Glomerular visceral epithelial cell (primary cell): ENCODE results near the gene FBXL15.
"Not testable (repeated sequence)": the region's sequence is repeated elsewhere in the genome, so short reads cannot be mapped to it uniquely, and the experiment has no call there.

ENCODE experiments used
- DNase-seq: peaks from one replicate; pipeline ENCODE4 v3.0.0-alpha.2; 2016; ENCODE audit errors: extremely low spot score

The FBXL15 gene

GRCh38 chr10:102431452-102432124 is 11.0 kb downstream of the FBXL15 start:
- no peak for DNase-seq

DNA sequence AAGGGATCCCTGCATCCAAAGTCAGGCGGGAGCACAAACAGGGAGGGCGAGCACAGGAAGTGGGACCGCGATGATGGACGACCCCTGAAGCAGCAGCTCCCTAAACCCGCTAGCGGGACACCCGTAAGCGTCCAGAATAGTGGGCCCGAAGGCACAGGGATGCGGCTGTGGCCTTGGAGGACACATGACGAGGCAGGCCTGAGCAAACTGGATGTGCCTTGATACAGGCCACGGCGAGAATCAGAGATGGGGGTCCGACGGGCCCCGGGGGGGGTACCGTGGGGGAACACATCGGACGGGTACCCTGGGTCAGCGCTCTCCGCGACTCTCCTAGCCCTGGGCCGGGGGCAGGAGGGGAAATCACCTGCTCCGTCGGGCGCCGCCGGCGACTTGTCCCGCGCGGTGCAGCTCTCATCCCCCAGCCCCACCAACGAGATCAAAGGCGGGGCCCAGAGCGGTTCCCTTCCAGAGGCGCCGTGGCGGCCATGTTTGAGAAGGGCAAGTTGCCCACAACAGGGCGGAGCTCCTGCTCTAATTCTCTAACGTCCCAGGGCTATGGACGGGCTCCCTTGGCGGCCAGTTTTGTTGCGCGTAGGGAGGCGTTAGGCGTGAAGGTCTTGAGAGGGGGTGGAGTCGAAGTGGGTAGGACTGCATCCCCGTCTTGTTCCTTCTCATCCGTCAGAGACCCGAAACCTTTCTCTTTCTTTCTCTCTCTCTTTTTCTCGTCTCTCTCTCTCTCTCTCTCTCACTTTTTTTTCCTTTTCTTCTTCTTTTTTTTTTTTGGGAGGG is 11.7 kb downstream of the FBXL15 start, which contains the start of gene CUEDC2:
CUEDC2 (minus strand) TSS at position 413 of the 789 bp plus-strand sequence. CDS start 7,386 bp downstream, outside the sequence.
- DNase-seq = peak; percentile 97

DNA sequence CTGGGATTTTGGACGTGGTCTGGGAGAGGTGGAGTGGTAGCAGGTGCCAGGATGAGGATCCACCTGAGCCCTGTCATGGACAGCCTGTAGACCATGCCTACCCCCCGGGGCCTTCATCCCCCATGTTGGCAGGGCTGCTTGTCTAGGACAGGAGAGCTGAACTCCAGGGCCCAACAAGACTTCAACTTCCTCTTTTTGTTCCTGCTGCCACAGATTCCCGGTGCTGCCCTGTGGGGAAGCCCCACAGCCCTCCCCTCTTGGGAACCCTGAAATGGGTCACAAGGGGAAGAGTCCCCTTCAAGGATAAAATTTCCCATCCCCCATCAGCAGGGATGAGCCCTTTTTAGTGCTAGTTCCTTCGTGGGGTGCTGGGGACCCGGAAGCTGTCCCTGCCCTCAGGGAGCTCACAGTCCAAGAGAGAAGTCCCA is 13.0 kb downstream of the FBXL15 start:
- no peak for DNase-seq

GRCh38 chr10:102434394-102435132 is 13.9 kb downstream of the FBXL15 start:
- DNase-seq = peak; percentile 29

DNA sequence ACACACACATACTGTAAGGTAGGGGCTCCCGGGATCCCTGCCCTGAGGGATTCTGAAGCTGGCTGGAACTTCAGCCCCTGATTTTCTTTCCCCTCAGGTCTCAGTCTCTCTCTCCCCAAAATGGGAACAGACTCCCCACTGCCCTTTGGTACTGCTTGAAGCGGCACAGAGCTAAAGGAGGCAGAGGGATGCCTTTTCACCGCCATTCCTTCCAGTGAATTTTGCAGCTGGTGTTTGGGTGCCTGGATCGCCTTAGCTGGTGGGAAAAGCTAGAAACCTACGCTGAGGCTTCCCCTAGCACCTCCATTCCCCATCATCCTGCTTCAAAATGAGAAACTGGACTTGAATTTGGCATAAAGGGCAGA is 14.5 kb downstream of the FBXL15 start:
- DNase-seq = no peak

GRCh38 chr10:102435529-102436233 is 15.0 kb downstream of the FBXL15 start:
- DNase-seq = no peak

- DNase-seq = no peak
These were observed 15.7 kb downstream of the FBXL15 start for GRCh38 chr10:102436312-102436711.

GRCh38 chr10:102437515-102437914 is 16.9 kb downstream of the FBXL15 start:
- no peak for DNase-seq

DNA sequence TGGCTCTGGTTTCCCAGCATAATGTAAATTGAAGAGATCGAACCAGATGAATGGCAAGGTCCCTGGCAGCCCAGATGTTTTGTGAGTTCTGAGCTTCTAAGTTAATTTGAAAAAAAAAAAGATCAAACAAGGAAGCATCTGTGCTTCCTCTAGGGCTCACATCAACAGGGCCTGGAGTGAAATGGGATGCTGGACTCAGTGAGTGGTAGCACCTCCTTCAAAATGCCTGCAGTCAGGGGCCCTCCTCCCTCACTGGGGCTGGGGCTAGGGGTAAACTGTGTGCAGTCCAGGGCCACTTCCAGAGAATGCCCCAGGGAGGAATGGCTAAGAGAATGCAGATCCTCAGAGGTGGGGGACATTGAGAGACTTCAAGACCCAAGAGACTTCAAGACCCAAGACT is 17.7 kb downstream of the FBXL15 start:
- DNase-seq = no peak

GRCh38 chr10:102444851-102445250 is 24.2 kb downstream of the FBXL15 start:
- DNase-seq = no peak

- DNase-seq = peak; percentile 79
These were observed 28.9 kb downstream of the FBXL15 start for GRCh38 chr10:102449321-102450123.

GRCh38 chr10:102450124-102450373 is 29.4 kb downstream of the FBXL15 start:
- DNase-seq = no peak

GRCh38 chr10:102450374-102451104 is 29.9 kb downstream of the FBXL15 start:
- DNase-seq = peak; percentile 92

DNA sequence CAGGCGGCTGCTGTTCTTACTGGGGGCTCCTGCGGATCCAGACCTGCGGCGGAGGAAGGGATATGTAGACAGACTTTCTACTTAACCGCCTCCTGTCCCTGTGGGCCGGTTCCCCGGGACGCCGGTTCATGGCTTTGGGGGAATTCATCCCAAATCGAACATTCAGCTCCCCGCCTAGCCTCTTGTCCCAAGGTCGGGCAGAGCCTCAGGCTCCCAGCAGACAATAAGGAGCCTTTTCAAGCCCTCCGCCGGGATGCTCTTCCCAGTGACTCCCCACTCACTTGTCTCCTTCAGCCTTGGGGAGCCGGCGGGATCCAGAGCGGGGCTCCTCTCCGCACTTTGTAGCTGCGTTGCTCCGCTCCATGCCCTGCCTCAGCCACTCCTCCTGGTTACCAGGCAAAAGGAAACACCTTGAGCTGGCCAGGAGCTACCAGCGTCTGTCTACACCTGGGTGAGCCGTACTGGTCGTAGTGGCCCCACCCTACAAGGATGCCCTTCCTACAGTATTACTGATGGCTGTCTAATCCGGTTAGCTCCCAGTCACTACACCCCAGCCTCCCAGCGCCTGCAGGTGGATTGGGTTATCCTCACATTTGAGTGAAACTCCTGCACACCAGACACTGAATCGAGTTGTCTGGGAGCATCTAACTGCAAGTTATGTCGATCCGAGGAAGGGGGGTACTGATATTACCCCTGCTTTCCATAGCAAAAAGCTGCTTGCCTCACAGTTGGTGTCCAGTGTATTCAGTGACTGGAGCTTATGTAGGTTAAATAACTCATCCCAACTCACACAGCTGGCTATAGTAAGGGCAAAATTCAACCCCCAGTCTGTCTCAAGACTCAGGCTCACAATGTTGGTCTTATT is 30.7 kb downstream of the FBXL15 start, which contains the start of gene C10orf95:
C10orf95 (minus strand) TSS at position 439 of the 865 bp plus-strand sequence. CDS start 450 bp downstream, outside the sequence.
- no peak for DNase-seq

DNA sequence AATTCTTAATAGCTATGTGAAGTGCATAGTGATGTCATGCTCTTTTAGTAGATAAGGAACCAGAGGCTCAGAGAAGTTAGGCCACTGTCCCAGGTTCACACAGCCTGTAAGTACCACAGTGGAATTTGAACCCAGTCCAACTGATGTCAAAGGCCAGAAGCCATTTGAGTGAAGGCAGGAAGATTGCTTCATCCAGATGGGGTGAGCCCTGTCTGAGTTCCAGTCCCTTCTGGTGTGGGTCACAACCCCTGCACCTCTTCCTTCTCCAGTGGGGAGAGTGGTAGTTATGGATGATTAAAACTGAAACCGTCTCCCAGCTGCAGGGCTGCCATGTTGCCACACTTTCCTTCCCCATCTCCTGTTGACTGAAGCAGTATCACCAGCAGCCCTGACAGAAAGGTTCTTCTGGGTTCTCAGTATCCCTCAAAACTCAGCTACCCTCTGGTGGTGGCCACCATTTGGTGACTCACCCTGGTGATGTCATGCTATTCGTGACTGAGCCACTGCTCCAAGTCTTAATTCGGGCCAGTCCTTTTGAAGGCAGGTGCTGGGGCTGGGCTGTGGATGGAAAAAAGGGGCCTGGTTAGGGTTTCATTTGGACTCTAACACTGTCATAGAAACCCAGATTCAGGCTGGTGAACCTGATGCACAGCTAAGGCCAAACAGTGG is 32.2 kb downstream of the FBXL15 start:
- peak; percentile 90 for DNase-seq

GRCh38 chr10:102453502-102453901 is 32.9 kb downstream of the FBXL15 start:
- DNase-seq = peak; percentile 60

DNA sequence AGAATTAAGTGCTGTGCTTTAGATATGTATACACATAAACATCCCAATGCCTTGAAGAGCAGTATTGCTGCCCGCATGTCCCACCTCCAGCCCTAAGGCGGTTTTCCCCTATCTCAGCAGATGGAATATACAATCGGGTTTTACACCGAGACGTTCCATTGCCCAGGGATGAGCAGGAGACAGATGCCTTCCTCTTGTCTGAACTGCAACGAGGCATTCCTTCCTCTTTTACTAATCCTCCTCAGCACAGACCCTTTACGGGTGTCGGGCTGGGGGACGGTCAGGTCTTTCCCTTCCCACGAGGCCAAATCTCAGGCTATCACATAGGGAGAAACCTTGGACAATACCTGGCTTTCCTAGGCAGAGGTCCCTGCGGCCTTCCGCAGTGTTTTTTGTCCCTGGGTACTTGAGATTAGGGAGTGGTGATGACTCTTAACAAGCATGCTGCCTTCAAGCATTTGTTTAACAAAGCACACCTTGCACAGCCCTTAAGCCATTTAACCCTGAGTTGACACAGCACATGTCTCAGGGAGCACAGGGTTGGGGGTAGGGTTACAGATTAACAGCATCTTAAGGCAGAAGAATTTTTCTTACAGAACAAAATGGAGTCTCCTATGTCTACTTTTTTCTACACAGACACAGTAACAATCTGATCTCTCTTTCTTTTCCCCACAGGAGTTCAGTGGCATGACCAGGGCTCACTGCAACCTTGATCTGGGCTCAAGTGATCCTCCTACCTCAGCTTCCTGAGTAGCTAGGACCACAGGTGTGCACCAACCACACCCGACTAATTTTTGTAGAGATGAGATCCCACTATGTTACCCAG is 34.2 kb downstream of the FBXL15 start:
- not testable (repeated sequence) for DNase-seq

DNA sequence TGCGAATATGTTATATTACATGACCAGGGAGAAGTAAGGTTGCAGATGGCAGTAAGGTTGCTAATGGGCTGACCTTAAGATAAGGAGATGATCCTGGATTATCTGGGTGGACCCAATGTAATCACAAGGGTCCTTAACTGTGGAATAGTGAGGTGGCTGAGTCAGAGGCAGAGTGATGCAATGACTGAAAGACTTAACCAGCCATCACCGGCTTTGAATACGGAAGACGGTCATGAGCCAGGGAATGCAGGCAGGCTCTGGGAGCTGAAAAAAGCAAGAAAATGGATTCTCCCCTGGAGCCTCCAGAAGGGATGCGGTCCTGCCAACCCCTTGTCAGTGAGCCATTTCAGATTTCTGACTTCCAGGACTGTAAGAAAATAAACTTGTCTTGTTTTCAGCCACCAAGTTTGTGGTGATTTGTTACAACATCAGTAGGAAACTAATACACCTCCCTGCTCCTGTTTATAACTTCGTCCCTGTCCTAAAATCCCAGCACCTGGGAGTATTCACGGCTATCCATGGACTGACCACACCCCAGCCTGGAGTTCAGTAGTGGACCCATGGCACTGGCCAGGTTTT is 35.3 kb downstream of the FBXL15 start:
- DNase-seq = peak; percentile 73
